Breast epithelium (tissue), 3 donors: Measurements from ENCODE around the gene NUSAP1.

Source experiments
- CTCF ChIP-seq, 3 donors: fragments of 450-650 bp; IDR thresholded peaks; one replicate each; pipeline ENCODE4 v1.5.1; 2016 to 2017; ENCODE audit warnings: antibody characterized with exemption in 3 of 3, mild to moderate bottlenecking in 3 of 3, moderate library complexity in 3 of 3
- POLR2AphosphoS5 ChIP-seq, 3 donors: sonication (generic); formaldehyde crosslinking; IDR thresholded peaks; one replicate each; pipeline ENCODE4 v1.6.1; 2017; ENCODE audit warnings: antibody characterized with exemption in 3 of 3

GRCh38 chr15:41387646-41388045 lies 55.0 kb downstream of the NUSAP1 start:
- TF ChIP-seq POLR2AphosphoS5 (IDR thresholded peaks at IDR 0.05) (no peak), CTCF (IDR thresholded peaks at IDR 0.05) (no peak)
